Vagina (tissue), 2 donors: ENCODE data around the gene TMEM242.

Experiments used
- CTCF ChIP-seq, 3 experiments: fragments of 450-650 bp in 2 of 3; fragments of 200-600 bp in 1 of 3; sonication (generic) in 1 of 3; IDR thresholded peaks; one replicate each; pipeline ENCODE4 v1.5.1; 2017 to 2019; ENCODE audit warnings: antibody characterized with exemption in 3 of 3, mild to moderate bottlenecking in 2 of 3, moderate library complexity in 2 of 3
- POLR2A ChIP-seq, 2 donors: fragments of 450-650 bp; IDR thresholded peaks; one replicate each; pipeline ENCODE4 v1.6.1; 2017; ENCODE audit warnings: antibody characterized with exemption in 2 of 2, mild to moderate bottlenecking in 2 of 2, moderate library complexity in 2 of 2

DNA sequence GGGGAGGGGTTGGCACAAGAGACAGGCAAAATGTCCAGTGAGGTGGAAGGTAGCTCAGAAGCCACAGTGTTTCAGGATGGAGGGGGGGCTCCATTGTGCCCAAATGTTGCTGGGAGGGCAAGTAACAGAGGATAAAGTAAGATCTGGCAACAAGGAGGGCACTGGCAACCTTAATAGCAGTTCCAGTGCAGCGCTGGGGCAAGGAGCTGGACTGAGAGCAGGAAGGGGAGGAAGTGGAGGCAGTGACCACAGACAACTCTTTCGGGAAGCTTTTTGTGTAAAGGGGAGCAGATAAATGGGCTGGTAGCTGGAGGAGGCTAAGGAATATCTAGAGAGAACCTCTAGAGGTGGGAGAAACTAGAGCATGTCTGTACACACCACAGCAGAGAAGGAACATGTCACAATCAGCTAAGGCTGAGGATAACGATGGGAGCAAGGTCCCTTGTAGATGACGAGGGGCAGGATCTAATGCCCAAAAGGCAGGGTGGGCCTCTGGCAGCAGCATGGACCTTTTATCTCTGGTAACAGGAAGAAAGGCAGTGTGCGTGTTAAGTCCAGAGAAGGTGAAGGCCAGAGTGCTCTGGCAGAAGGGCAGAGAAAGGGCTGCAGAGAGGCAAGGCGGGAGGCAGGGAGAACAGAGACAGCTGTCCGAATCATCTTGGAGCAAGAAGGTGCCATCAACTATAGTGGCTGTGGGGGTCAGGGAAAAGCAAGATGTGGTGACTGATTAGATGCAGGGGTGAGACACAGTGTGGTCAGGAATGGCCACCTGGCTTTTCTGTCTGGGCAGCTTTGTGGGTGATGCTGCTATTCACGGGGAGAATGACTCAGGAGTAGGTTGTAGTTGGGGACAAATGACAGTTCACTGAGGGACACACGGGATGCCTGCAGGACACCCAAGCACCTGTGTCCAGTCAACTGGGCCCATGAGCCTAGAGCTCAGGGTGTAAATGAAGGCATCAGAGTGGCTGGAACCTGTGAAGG, 17.4 kb downstream of the TMEM242 start:
- no peak for TF ChIP-seq CTCF (IDR thresholded peaks at IDR 0.05)
- TF ChIP-seq POLR2A (IDR thresholded peaks at IDR 0.05): no peak
